ENCODE results near the gene TSHR. TPM values are rescaled to one million over a fixed set of nuclear protein-coding genes. Genes with fewer than 3 reads are reported as not detected.

The TSHR gene
- total RNA-seq, 1 experiment from 2014 or later, result not detected

DNA sequence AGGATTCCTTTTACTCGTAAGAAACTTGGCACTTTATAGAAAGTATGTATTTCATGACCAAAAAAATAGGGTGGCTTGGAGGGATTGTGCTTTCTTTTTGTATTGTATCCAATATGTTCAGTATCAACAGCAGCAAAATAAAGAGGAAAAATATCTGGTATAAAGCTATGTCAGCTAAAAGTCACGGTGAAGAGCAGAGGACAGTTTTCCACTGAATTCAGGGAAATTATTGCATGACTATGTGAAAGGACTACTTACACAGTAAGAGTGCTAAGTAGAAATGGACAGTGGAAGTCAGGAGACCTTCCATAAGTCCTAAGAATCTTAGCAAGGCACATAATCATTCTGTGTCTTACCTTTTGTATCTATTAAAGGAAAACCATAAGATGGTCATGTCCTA is 19.3 kb downstream of the TSHR start:
- H3K9ac ChIP-seq (ENCODE audit: low read length), result no peak overlapping the region
- H3K4me2 ChIP-seq (ENCODE audit: low read depth, low read length, poor library complexity, severe bottlenecking), result no peak overlapping the region
- no peaks in the 10 kb centered on the region for H3K27me3 ChIP-seq (ENCODE audit: low read length)
- no peaks in the 10 kb centered on the region for H3K79me2 ChIP-seq (ENCODE audit: low read length)
- H3K9me3 ChIP-seq (ENCODE audit: low read length), result no peaks in the 10 kb centered on the region
- H2AFZ ChIP-seq (ENCODE audit: low read length), result no peak overlapping the region
- DNase-seq, result no peak
- no peaks in the 10 kb centered on the region for H3K36me3 ChIP-seq (ENCODE audit: insufficient read depth, low read length)
- no peak overlapping the region for H3K4me3 ChIP-seq (ENCODE audit: low read length)
- H4K20me1 ChIP-seq (ENCODE audit: insufficient read depth, low read depth, low read length), result no peaks in the 10 kb centered on the region
- H3K9me2 ChIP-seq (replicated peaks; ENCODE audit: insufficient read depth, low read length), result no peaks in the 10 kb centered on the region
- peaks cover 3% of the 10 kb centered on the region; the same call in 1 of the 2 replicates for H3K4me1 ChIP-seq (ENCODE audit: low read length)
- H3K27ac ChIP-seq (ENCODE audit: low read length), result no peak overlapping the region

DNA sequence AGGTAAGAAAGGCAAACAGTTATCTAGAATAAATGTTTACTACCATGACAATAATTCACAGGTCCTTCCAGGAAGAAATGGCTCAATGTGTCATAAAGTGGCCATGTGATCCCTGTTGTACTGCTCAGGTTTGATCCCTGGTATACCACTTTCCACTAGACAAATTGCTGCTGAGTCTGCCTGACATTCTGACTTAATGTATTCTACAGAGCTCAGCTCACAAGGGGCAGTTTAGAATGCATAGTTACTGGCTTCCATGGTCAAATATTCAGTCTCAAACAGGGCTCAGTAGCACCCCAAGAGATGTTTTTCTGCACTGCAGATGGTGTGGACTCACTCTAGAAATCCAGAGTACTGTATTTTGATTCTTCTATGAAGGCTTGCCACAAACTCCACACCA is 21.8 kb downstream of the TSHR start:
- Histone ChIP-seq H3K36me3 (ENCODE audit: insufficient read depth, low read length) (no peaks in the 10 kb centered on the region), H3K4me3 (ENCODE audit: low read length) (no peak overlapping the region), H3K9me3 (ENCODE audit: low read length) (no peaks in the 10 kb centered on the region), H3K9ac (ENCODE audit: low read length) (no peak overlapping the region), H3K4me1 (ENCODE audit: low read length) (peaks cover 3% of the 10 kb centered on the region; the same call in 1 of the 2 replicates), H3K9me2 (replicated peaks; ENCODE audit: insufficient read depth, low read length) (no peaks in the 10 kb centered on the region), H3K79me2 (ENCODE audit: low read length) (no peaks in the 10 kb centered on the region), H3K4me2 (ENCODE audit: low read depth, low read length, poor library complexity, severe bottlenecking) (no peak overlapping the region), H3K27ac (ENCODE audit: low read length) (no peak overlapping the region), H4K20me1 (ENCODE audit: insufficient read depth, low read depth, low read length) (no peaks in the 10 kb centered on the region), H3K27me3 (ENCODE audit: low read length) (no peaks in the 10 kb centered on the region), H2AFZ (ENCODE audit: low read length) (no peak overlapping the region)
- DNase-seq, result peak; percentile 67

DNA sequence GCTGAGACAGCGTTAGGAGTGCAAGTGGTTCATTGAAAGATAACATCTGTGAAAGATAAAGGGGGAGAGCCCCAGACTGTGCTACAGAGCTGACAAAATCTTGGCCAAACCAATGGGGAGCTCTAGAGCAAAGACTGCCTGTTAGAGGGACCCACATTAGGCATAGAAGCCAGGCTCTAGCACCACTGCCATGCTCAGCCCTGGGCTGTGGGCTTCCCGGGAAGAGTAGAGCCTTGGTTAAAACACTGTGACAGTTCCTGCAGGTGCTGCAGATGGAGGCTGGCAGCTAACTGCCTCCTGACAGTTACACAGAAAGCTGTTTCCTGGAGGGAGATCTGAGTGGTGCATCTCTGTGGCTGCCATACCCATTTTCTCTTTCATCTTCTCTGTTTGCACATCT is 23.0 kb downstream of the TSHR start:
- no peaks in the 10 kb centered on the region for H3K9me2 ChIP-seq (replicated peaks; ENCODE audit: insufficient read depth, low read length)

DNA sequence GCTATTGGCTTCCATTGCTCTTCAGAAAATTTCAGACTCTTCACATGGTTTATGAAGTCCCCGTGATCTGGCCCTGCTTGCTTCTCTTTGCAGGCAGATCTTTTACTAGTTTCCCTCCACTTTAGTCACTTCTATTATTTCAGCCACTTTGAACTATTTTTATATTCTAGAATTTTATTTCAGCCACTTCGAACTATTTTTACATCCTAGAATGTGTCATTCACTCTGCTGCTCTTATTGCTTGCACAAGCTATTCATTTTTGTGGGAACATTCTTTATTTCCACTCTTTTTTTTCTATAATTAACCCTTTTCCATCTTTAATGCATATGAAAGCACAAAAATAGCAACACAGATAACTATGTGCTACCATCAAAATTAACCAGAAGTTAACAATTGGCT is 24.5 kb downstream of the TSHR start:
- Histone ChIP-seq H3K27me3 (ENCODE audit: low read length) (no peaks in the 10 kb centered on the region), H4K20me1 (ENCODE audit: insufficient read depth, low read depth, low read length) (no peaks in the 10 kb centered on the region), H3K27ac (ENCODE audit: low read length) (no peak overlapping the region), H3K4me1 (ENCODE audit: low read length) (no peaks in the 10 kb centered on the region; the same call in 1 of the 2 replicates), H3K9me3 (ENCODE audit: low read length) (no peaks in the 10 kb centered on the region), H3K4me3 (ENCODE audit: low read length) (no peak overlapping the region), H3K9me2 (replicated peaks; ENCODE audit: insufficient read depth, low read length) (no peaks in the 10 kb centered on the region), H2AFZ (ENCODE audit: low read length) (no peak overlapping the region), H3K79me2 (ENCODE audit: low read length) (no peaks in the 10 kb centered on the region), H3K36me3 (ENCODE audit: insufficient read depth, low read length) (no peaks in the 10 kb centered on the region), H3K4me2 (ENCODE audit: low read depth, low read length, poor library complexity, severe bottlenecking) (no peak overlapping the region), H3K9ac (ENCODE audit: low read length) (no peak overlapping the region)
- no peak for DNase-seq

More for the DNA sequence above, 23.0 kb downstream of the TSHR start:
- no peak overlapping the region for H3K27ac ChIP-seq (ENCODE audit: low read length)
- H3K27me3 ChIP-seq (ENCODE audit: low read length), result no peaks in the 10 kb centered on the region
- no peaks in the 10 kb centered on the region for H4K20me1 ChIP-seq (ENCODE audit: insufficient read depth, low read depth, low read length)
- no peak for DNase-seq
- no peak overlapping the region for H3K4me2 ChIP-seq (ENCODE audit: low read depth, low read length, poor library complexity, severe bottlenecking)
- peaks cover 3% of the 10 kb centered on the region; the same call in 1 of the 2 replicates for H3K4me1 ChIP-seq (ENCODE audit: low read length)
- no peak overlapping the region for H3K9ac ChIP-seq (ENCODE audit: low read length)
- H3K9me3 ChIP-seq (ENCODE audit: low read length), result no peaks in the 10 kb centered on the region
- H3K4me3 ChIP-seq (ENCODE audit: low read length), result no peak overlapping the region
- no peaks in the 10 kb centered on the region for H3K36me3 ChIP-seq (ENCODE audit: insufficient read depth, low read length)
- no peak overlapping the region for H2AFZ ChIP-seq (ENCODE audit: low read length)
- no peaks in the 10 kb centered on the region for H3K79me2 ChIP-seq (ENCODE audit: low read length)

DNA sequence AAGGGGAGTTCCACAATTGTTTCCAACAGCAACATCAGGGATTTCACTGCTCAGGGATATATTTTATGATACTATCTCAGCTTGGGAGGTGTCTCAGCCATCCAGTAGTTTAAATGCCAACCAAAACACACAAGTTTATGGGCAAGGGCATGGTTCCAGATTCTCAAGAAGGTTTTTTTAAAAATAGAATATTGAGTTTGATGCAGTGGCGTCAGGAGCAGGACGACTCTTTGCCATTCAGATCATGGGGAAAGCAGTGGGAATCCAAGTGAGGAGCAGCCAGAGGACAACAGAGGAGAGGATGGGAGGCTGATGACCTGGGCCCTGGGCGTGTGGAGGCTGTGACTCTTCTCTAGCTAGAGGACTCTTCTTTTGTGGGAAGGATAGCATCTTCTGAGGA is 25.7 kb downstream of the TSHR start:
- Histone ChIP-seq H3K27ac (ENCODE audit: low read length) (no peak overlapping the region), H3K36me3 (ENCODE audit: insufficient read depth, low read length) (no peaks in the 10 kb centered on the region), H3K4me1 (ENCODE audit: low read length) (no peaks in the 10 kb centered on the region; the same call in 1 of the 2 replicates), H3K9ac (ENCODE audit: low read length) (no peak overlapping the region), H3K27me3 (ENCODE audit: low read length) (no peaks in the 10 kb centered on the region), H2AFZ (ENCODE audit: low read length) (no peak overlapping the region), H3K9me2 (replicated peaks; ENCODE audit: insufficient read depth, low read length) (no peaks in the 10 kb centered on the region), H3K79me2 (ENCODE audit: low read length) (no peaks in the 10 kb centered on the region), H4K20me1 (ENCODE audit: insufficient read depth, low read depth, low read length) (no peaks in the 10 kb centered on the region), H3K4me2 (ENCODE audit: low read depth, low read length, poor library complexity, severe bottlenecking) (no peak overlapping the region), H3K4me3 (ENCODE audit: low read length) (no peak overlapping the region), H3K9me3 (ENCODE audit: low read length) (no peaks in the 10 kb centered on the region)
- DNase-seq, result no peak

DNA sequence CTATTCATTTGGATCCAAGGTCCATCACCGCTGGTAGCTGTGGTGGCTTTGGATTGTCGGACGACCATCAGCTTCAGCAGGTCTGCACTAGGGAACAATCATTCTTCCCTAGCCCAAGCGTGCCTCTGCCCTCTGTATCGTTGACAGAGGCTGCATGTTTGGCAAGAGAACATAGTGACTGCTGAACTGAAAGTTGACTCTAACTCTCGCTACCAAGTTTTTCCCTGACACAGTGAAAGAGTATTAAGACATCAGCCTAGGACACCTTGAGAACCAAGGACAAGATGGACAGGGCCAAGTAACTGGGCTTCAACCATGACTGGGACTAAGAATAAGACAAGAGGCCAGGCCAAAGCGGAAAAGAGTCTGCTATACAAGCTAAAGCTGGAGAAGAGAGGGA is 26.3 kb downstream of the TSHR start:
- no peaks in the 10 kb centered on the region for H3K9me3 ChIP-seq (ENCODE audit: low read length)
- no peak overlapping the region for H2AFZ ChIP-seq (ENCODE audit: low read length)
- no peaks in the 10 kb centered on the region for H3K9me2 ChIP-seq (replicated peaks; ENCODE audit: insufficient read depth, low read length)
- no peaks in the 10 kb centered on the region for H3K36me3 ChIP-seq (ENCODE audit: insufficient read depth, low read length)
- no peaks in the 10 kb centered on the region; the same call in 1 of the 2 replicates for H3K4me1 ChIP-seq (ENCODE audit: low read length)
- H3K4me2 ChIP-seq (ENCODE audit: low read depth, low read length, poor library complexity, severe bottlenecking), result no peak overlapping the region
- H3K4me3 ChIP-seq (ENCODE audit: low read length), result no peak overlapping the region
- DNase-seq, result no peak
- H3K79me2 ChIP-seq (ENCODE audit: low read length), result no peaks in the 10 kb centered on the region
- no peaks in the 10 kb centered on the region for H4K20me1 ChIP-seq (ENCODE audit: insufficient read depth, low read depth, low read length)
- H3K27ac ChIP-seq (ENCODE audit: low read length), result no peak overlapping the region
- no peak overlapping the region for H3K9ac ChIP-seq (ENCODE audit: low read length)
- no peaks in the 10 kb centered on the region for H3K27me3 ChIP-seq (ENCODE audit: low read length)

DNA sequence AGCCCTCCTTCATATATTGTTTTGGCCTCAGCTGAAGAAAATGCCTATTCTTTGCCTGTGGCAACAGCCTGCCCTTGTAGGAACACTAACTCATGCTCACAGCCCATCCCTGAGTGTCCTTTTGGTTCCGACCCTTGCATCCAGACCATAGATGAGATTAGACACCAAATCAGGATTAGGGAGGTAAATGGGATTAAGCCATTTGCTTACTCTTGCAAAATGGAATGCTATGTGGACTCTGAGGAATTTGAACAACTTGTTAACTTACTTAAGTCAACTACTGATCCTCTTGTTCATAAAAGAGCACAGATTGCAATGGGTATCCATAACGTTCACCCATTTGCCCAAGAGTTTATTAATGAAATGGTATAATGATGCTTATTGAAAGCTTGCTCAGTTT is 27.3 kb downstream of the TSHR start:
- Histone ChIP-seq H3K4me2 (ENCODE audit: low read depth, low read length, poor library complexity, severe bottlenecking) (no peak overlapping the region), H3K9me2 (replicated peaks; ENCODE audit: insufficient read depth, low read length) (no peaks in the 10 kb centered on the region)

DNA sequence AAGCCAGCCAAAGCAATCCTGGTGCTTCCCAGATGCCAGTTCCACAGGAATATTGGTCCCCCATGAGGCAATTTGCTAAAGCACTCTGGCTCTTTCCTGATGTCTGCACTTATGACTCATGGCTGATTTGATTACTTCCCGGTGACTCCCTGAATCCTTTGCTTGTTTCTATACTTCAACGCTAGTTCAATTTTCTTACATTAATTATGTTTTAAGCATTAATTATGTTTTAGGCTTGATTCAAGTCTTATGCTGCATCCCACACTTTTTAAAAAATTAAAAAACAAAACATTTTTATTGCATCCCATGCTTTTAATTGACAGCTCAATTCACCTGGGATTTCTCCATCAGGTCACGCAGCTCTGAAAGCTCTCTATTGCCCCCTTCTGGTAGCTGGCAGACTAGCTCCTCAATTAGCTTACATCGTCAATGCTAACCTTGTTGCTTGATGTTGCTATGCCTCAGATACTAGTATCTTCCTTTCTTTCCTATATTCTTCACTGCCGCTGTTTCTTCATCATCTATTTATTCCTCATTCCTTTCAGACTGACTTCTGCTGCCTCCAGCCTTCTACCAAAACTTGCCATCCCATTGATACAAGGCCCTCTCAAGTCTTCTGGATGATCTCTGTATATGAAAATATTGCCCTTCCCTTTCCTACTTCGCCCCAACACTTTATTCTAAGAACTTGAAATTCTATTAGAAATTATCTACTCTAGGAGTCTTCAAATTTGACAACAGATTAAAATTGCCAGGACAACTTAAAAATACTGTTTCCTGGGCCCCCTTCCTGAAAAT is 32.0 kb downstream of the TSHR start:
- Histone ChIP-seq H3K79me2 (ENCODE audit: low read length) (no peaks in the 10 kb centered on the region), H4K20me1 (ENCODE audit: insufficient read depth, low read depth, low read length) (no peaks in the 10 kb centered on the region), H3K9me2 (replicated peaks; ENCODE audit: insufficient read depth, low read length) (no peaks in the 10 kb centered on the region), H3K9ac (ENCODE audit: low read length) (no peak overlapping the region), H3K9me3 (ENCODE audit: low read length) (no peaks in the 10 kb centered on the region), H3K4me1 (ENCODE audit: low read length) (peaks cover 16% of the 10 kb centered on the region), H3K27ac (ENCODE audit: low read length) (no peak overlapping the region), H3K4me3 (ENCODE audit: low read length) (no peak overlapping the region), H3K36me3 (ENCODE audit: insufficient read depth, low read length) (no peaks in the 10 kb centered on the region), H2AFZ (ENCODE audit: low read length) (peak overlapping the region; percentile 28; the same call in 1 of the 2 replicates), H3K27me3 (ENCODE audit: low read length) (no peaks in the 10 kb centered on the region), H3K4me2 (ENCODE audit: low read depth, low read length, poor library complexity, severe bottlenecking) (no peak overlapping the region)
- DNase-seq, result peak; percentile 95

More for the DNA sequence above, 27.3 kb downstream of the TSHR start:
- no peaks in the 10 kb centered on the region for H3K9me3 ChIP-seq (ENCODE audit: low read length)
- no peak for DNase-seq
- H3K9ac ChIP-seq (ENCODE audit: low read length), result no peak overlapping the region
- no peak overlapping the region for H3K27ac ChIP-seq (ENCODE audit: low read length)
- H2AFZ ChIP-seq (ENCODE audit: low read length), result no peak overlapping the region
- H3K79me2 ChIP-seq (ENCODE audit: low read length), result no peaks in the 10 kb centered on the region
- H4K20me1 ChIP-seq (ENCODE audit: insufficient read depth, low read depth, low read length), result no peaks in the 10 kb centered on the region
- no peaks in the 10 kb centered on the region for H3K36me3 ChIP-seq (ENCODE audit: insufficient read depth, low read length)
- H3K4me3 ChIP-seq (ENCODE audit: low read length), result no peak overlapping the region
- peaks cover 2% of the 10 kb centered on the region for H3K4me1 ChIP-seq (ENCODE audit: low read length)
- no peaks in the 10 kb centered on the region for H3K27me3 ChIP-seq (ENCODE audit: low read length)
